ENCODE measurements around the gene DEFB128. TPM values are rescaled to one million over a fixed set of nuclear protein-coding genes. Genes with fewer than 3 reads are reported as not detected.

The DEFB128 gene
- total and polyA plus RNA-seq, 9 of the 15 experiments (the other 6 are each of a cell fraction or from before 2014, with no cell fraction given), result not detected

DNA sequence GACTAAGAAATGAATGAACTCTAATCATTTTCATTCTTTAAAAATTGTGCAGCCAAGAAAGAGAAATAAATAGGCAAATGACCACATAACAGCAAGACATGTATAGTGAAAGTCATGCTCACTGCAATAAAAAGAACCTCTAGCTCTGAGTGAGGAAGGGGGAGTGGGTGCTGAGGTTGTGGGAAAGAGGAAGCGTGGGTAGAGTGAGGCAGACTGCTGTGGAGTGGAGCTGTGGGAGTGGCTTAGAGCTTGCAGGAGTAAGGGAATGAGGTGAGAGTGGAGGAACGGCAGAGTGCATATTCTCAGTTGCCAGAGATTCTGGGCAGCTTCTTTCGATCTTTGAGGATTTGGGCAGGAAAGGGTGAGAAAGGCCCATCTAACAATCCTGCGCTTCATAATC is 48.0 kb upstream of the DEFB128 start (continued):
- TF ChIP-seq, protein P1, sequence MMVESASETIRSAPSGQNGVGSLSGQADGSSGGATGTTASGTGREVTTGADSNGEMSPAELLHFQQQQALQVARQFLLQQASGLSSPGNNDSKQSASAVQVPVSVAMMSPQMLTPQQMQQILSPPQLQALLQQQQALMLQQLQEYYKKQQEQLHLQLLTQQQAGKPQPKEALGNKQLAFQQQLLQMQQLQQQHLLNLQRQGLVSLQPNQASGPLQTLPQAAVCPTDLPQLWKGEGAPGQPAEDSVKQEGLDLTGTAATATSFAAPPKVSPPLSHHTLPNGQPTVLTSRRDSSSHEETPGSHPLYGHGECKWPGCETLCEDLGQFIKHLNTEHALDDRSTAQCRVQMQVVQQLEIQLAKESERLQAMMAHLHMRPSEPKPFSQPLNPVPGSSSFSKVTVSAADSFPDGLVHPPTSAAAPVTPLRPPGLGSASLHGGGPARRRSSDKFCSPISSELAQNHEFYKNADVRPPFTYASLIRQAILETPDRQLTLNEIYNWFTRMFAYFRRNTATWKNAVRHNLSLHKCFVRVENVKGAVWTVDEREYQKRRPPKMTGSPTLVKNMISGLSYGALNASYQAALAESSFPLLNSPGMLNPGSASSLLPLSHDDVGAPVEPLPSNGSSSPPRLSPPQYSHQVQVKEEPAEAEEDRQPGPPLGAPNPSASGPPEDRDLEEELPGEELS (CRISPR knock-in tag; IDR thresholded peaks at IDR 0.05; ENCODE audit: borderline replicate concordance), result no peak
- TF ChIP-seq ZC3H11A (IDR thresholded peaks at IDR 0.05; ENCODE audit: low read depth, low read length), result no peak
- no peak for TF ChIP-seq HLTF (IDR thresholded peaks at IDR 0.05)
- no peak for TF ChIP-seq PTRF (tag; IDR thresholded peaks at IDR 0.05)
- TF ChIP-seq, protein P2, sequence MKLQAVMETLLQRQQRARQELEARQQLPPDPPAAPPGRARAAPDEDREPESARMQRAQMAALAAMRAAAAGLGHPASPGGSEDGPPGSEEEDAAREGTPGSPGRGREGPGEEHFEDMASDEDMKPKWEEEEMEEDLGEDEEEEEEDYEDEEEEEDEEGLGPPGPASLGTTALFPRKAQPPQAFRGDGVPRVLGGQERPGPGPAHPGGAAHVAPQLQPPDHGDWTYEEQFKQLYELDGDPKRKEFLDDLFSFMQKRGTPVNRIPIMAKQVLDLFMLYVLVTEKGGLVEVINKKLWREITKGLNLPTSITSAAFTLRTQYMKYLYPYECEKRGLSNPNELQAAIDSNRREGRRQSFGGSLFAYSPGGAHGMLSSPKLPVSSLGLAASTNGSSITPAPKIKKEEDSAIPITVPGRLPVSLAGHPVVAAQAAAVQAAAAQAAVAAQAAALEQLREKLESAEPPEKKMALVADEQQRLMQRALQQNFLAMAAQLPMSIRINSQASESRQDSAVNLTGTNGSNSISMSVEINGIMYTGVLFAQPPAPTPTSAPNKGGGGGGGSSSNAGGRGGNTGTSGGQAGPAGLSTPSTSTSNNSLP (IDR thresholded peaks at IDR 0.05; ENCODE audit: borderline replicate concordance, low read depth, low read length), result no peak
- no peak for TF ChIP-seq PHTF2 (CRISPR knock-in tag; IDR thresholded peaks at IDR 0.05)
- no peak for TF ChIP-seq MTA2 (IDR thresholded peaks at IDR 0.05; ENCODE audit: low read depth)
- peak; percentile 82 for TF ChIP-seq EGR1 (conservative IDR thresholded peaks at IDR 0.05)
- TF ChIP-seq, protein P3, sequence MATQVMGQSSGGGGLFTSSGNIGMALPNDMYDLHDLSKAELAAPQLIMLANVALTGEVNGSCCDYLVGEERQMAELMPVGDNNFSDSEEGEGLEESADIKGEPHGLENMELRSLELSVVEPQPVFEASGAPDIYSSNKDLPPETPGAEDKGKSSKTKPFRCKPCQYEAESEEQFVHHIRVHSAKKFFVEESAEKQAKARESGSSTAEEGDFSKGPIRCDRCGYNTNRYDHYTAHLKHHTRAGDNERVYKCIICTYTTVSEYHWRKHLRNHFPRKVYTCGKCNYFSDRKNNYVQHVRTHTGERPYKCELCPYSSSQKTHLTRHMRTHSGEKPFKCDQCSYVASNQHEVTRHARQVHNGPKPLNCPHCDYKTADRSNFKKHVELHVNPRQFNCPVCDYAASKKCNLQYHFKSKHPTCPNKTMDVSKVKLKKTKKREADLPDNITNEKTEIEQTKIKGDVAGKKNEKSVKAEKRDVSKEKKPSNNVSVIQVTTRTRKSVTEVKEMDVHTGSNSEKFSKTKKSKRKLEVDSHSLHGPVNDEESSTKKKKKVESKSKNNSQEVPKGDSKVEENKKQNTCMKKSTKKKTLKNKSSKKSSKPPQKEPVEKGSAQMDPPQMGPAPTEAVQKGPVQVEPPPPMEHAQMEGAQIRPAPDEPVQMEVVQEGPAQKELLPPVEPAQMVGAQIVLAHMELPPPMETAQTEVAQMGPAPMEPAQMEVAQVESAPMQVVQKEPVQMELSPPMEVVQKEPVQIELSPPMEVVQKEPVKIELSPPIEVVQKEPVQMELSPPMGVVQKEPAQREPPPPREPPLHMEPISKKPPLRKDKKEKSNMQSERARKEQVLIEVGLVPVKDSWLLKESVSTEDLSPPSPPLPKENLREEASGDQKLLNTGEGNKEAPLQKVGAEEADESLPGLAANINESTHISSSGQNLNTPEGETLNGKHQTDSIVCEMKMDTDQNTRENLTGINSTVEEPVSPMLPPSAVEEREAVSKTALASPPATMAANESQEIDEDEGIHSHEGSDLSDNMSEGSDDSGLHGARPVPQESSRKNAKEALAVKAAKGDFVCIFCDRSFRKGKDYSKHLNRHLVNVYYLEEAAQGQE (IDR thresholded peaks at IDR 0.05; ENCODE audit: borderline replicate concordance), result no peak
- TF ChIP-seq, protein P3 (CRISPR knock-in tag; IDR thresholded peaks at IDR 0.05; ENCODE audit: low read depth), result no peak
- TF ChIP-seq, protein P4, sequence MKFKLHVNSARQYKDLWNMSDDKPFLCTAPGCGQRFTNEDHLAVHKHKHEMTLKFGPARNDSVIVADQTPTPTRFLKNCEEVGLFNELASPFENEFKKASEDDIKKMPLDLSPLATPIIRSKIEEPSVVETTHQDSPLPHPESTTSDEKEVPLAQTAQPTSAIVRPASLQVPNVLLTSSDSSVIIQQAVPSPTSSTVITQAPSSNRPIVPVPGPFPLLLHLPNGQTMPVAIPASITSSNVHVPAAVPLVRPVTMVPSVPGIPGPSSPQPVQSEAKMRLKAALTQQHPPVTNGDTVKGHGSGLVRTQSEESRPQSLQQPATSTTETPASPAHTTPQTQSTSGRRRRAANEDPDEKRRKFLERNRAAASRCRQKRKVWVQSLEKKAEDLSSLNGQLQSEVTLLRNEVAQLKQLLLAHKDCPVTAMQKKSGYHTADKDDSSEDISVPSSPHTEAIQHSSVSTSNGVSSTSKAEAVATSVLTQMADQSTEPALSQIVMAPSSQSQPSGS (CRISPR knock-in tag; IDR thresholded peaks at IDR 0.05), result no peak
- TF ChIP-seq ARID1B (IDR thresholded peaks at IDR 0.05), result peak; percentile 29; the same call in 1 of the 2 replicates
- TF ChIP-seq FOXA1 (IDR thresholded peaks at IDR 0.05; ENCODE audit: borderline replicate concordance), result no peak
- no peak for TF ChIP-seq MCM5 (IDR thresholded peaks at IDR 0.05; ENCODE audit: low read depth)
- TF ChIP-seq SP2 (IDR thresholded peaks at IDR 0.05; ENCODE audit: extremely low read depth, low read depth, low read length, poor library complexity, severe bottlenecking), result no peak
- peak; percentile 21; the same call in 1 of the 2 replicates for TF ChIP-seq NFE2 (IDR thresholded peaks at IDR 0.05; ENCODE audit: low read depth)
- TF ChIP-seq HDAC3 (IDR thresholded peaks at IDR 0.05; ENCODE audit: borderline replicate concordance, partially characterized antibody), result no peak

Measured in K562 (cell line).